NCI-H460 (cell line): Measurements from ENCODE around the gene GMEB2. TPM values are rescaled to one million over a fixed set of nuclear protein-coding genes. Genes with fewer than 3 reads are reported as not detected.
"Not testable (repeated sequence)": the region's sequence is repeated elsewhere in the genome, so short reads cannot be mapped to it uniquely, and the experiment has no call there.

Experiments used
- DNase-seq: peaks from one replicate; pipeline ENCODE4 v3.0.0-alpha.2; 2016; ENCODE audit warnings: low read depth; ENCODE audit errors: extremely low read depth
- total RNA-seq: library from RNA; depleted of rRNA; stranded (reverse); fragments of >200 nt; shearing (Covaris generic); gene quantifications from 2 replicates; pipeline ENCODE4 v1.2.3, GENCODE V29; 2014

Gene GMEB2
- total RNA-seq, 1 experiment from 2014 or later: 13.1 TPM

GRCh38 chr20:63640686-63641085 is 13.8 kb upstream of the GMEB2 start:
- DNase-seq: not testable (repeated sequence)

- DNase-seq: no peak
Observed at GRCh38 chr20:63640086-63640485, 13.2 kb upstream of the GMEB2 start.

GRCh38 chr20:63639093-63639975 is 12.4 kb upstream of the GMEB2 start:
- no peak for DNase-seq

GRCh38 chr20:63636752-63637628 is 10.1 kb upstream of the GMEB2 start:
- no peak for DNase-seq

- DNase-seq: no peak
Observed at GRCh38 chr20:63635431-63636141, 8.7 kb upstream of the GMEB2 start.

- no peak for DNase-seq
Observed at GRCh38 chr20:63633732-63634131, 6.8 kb upstream of the GMEB2 start.

GRCh38 chr20:63631426-63631825 is 4.5 kb upstream of the GMEB2 start:
- not testable (repeated sequence) for DNase-seq

- not testable (repeated sequence) for DNase-seq
Observed at GRCh38 chr20:63630956-63631355, 4.1 kb upstream of the GMEB2 start.

GRCh38 chr20:63628246-63628975 is 1.5 kb upstream of the GMEB2 start:
- DNase-seq: peak; percentile 60

- DNase-seq: no peak
Observed at GRCh38 chr20:63627751-63628245, 897 bp upstream of the GMEB2 start.

GRCh38 chr20:63627129-63627750 is 339 bp upstream of the GMEB2 start:
- DNase-seq: peak; percentile 92

GRCh38 chr20:63625771-63626423 is 1.0 kb downstream of the GMEB2 start:
- no peak for DNase-seq

- no peak for DNase-seq
Observed at GRCh38 chr20:63624486-63624885, 2.4 kb downstream of the GMEB2 start.

- no peak for DNase-seq
Observed at GRCh38 chr20:63622732-63623131, 4.2 kb downstream of the GMEB2 start.

GRCh38 chr20:63622096-63622495 is 4.8 kb downstream of the GMEB2 start:
- DNase-seq: no peak

- no peak for DNase-seq
Observed at GRCh38 chr20:63620991-63621390, 5.9 kb downstream of the GMEB2 start.

- no peak for DNase-seq
Observed at GRCh38 chr20:63619505-63619904, 7.4 kb downstream of the GMEB2 start.

GRCh38 chr20:63619086-63619485 is 7.8 kb downstream of the GMEB2 start:
- DNase-seq: no peak
